NCI-H446 treated with DMSO at 0.1 percent for 48 hours (cell line): ENCODE measurements around the gene EIF1AY.
"Not testable (repeated sequence)": the region's sequence is repeated elsewhere in the genome, so short reads cannot be mapped to it uniquely, and the experiment has no call there.

ENCODE experiments used
- DNase-seq: peaks from one replicate; lab custom pipeline; 2025; lab: John Stamatoyannopoulos, UW

Gene EIF1AY

GRCh38 chrY:20575531-20576121, at the start of gene EIF1AY:
EIF1AY (plus strand) TSS chrY:20575776; CDS start chrY:20575872, 96 bp downstream.
- peak; percentile 74 for DNase-seq

GRCh38 chrY:20528435-20528834, 47.1 kb upstream of the EIF1AY start:
- DNase-seq: no peak

GRCh38 chrY:20538186-20538585, 37.4 kb upstream of the EIF1AY start:
- DNase-seq: no peak

GRCh38 chrY:20538933-20539332, 36.6 kb upstream of the EIF1AY start:
- DNase-seq: no peak

GRCh38 chrY:20544451-20544960, 31.1 kb upstream of the EIF1AY start:
- no peak for DNase-seq

GRCh38 chrY:20546071-20546470, 29.5 kb upstream of the EIF1AY start:
- no peak for DNase-seq

- DNase-seq: no peak
Observed at GRCh38 chrY:20549289-20549688, 26.3 kb upstream of the EIF1AY start.

GRCh38 chrY:20551840-20552239, 23.7 kb upstream of the EIF1AY start:
- no peak for DNase-seq

GRCh38 chrY:20552764-20553323, 22.7 kb upstream of the EIF1AY start:
- DNase-seq: not testable (repeated sequence)

GRCh38 chrY:20555820-20556219, 19.8 kb upstream of the EIF1AY start:
- DNase-seq: no peak

- DNase-seq: no peak
Observed at GRCh38 chrY:20558677-20559076, 16.9 kb upstream of the EIF1AY start.

GRCh38 chrY:20559873-20560512, 15.6 kb upstream of the EIF1AY start:
- DNase-seq: no peak

GRCh38 chrY:20571306-20571705, 4.3 kb upstream of the EIF1AY start:
- no peak for DNase-seq

- DNase-seq: no peak
Observed at GRCh38 chrY:20576506-20576905, 930 bp downstream of the EIF1AY start.

- DNase-seq: no peak
Observed at GRCh38 chrY:20578206-20578605, 2.6 kb downstream of the EIF1AY start.

- no peak for DNase-seq
Observed at GRCh38 chrY:20581687-20582086, 6.1 kb downstream of the EIF1AY start.

GRCh38 chrY:20586161-20586560, 10.6 kb downstream of the EIF1AY start:
- no peak for DNase-seq
